ENCODE results near the gene FBXO44.
A peak's percentile ranks its signal among the peaks of the same experiment; 100 is the strongest.

Gene FBXO44

GRCh38 chr1:11639372-11639771 is 15.3 kb upstream of the FBXO44 start:
- DNase-seq (ENCODE audit: low read depth, low spot score): no peak

- no peak for DNase-seq (ENCODE audit: low read depth, low spot score)
Observed at GRCh38 chr1:11640101-11640500, 14.6 kb upstream of the FBXO44 start.

GRCh38 chr1:11640944-11641343 is 13.7 kb upstream of the FBXO44 start:
- no peak for DNase-seq (ENCODE audit: low read depth, low spot score)

GRCh38 chr1:11641776-11642305 is 12.8 kb upstream of the FBXO44 start:
- DNase-seq (ENCODE audit: low read depth, low spot score): no peak

GRCh38 chr1:11642418-11643017 is 12.2 kb upstream of the FBXO44 start:
- peak; percentile 60 for DNase-seq (ENCODE audit: low read depth, low spot score)

- DNase-seq (ENCODE audit: low read depth, low spot score): no peak
Observed at GRCh38 chr1:11643782-11644181, 10.9 kb upstream of the FBXO44 start.

- no peak for DNase-seq (ENCODE audit: low read depth, low spot score)
Observed at GRCh38 chr1:11645270-11645669, 9.4 kb upstream of the FBXO44 start.

- peak; percentile 64 for DNase-seq (ENCODE audit: low read depth, low spot score)
Observed at GRCh38 chr1:11645670-11646265, 8.9 kb upstream of the FBXO44 start.

GRCh38 chr1:11646317-11646716 is 8.4 kb upstream of the FBXO44 start:
- no peak for DNase-seq (ENCODE audit: low read depth, low spot score)

- DNase-seq (ENCODE audit: low read depth, low spot score): no peak
Observed at GRCh38 chr1:11647333-11647732, 7.3 kb upstream of the FBXO44 start.

GRCh38 chr1:11648039-11648438 is 6.6 kb upstream of the FBXO44 start:
- DNase-seq (ENCODE audit: low read depth, low spot score): no peak

- no peak for DNase-seq (ENCODE audit: low read depth, low spot score)
Observed at GRCh38 chr1:11648732-11649158, 5.9 kb upstream of the FBXO44 start.

- DNase-seq (ENCODE audit: low read depth, low spot score): no peak
Observed at GRCh38 chr1:11649237-11649623, 5.4 kb upstream of the FBXO44 start.

- no peak for DNase-seq (ENCODE audit: low read depth, low spot score)
Observed at GRCh38 chr1:11649624-11650330, 4.9 kb upstream of the FBXO44 start.

- peak; percentile 54 for DNase-seq (ENCODE audit: low read depth, low spot score)
Observed at GRCh38 chr1:11650331-11650991, 4.2 kb upstream of the FBXO44 start.

- no peak for DNase-seq (ENCODE audit: low read depth, low spot score)
Observed at GRCh38 chr1:11651017-11651416, 3.7 kb upstream of the FBXO44 start.

GRCh38 chr1:11652203-11652780 is 2.4 kb upstream of the FBXO44 start:
- DNase-seq (ENCODE audit: low read depth, low spot score): no peak

- DNase-seq (ENCODE audit: low read depth, low spot score): no peak
Observed at GRCh38 chr1:11653101-11653860, 1.4 kb upstream of the FBXO44 start.

GRCh38 chr1:11653861-11654136 is 878 bp upstream of the FBXO44 start:
- no peak for DNase-seq (ENCODE audit: low read depth, low spot score)

- DNase-seq (ENCODE audit: low read depth, low spot score): no peak
Observed at GRCh38 chr1:11654939-11655808, 497 bp downstream of the FBXO44 start.

Data from activated naive CD8-positive, alpha-beta T cell treated with anti-CD3 and anti-CD28 coated beads, Interleukin-2, amount 50 U/mL, for 16 hours (primary cell).